ENCODE measurements around the gene FCRL5.

The FCRL5 gene

GRCh38 chr1:157469752-157470675 is 82.3 kb downstream of the FCRL5 start:
- Mint-ChIP-seq H3K27ac (peak overlapping the region; percentile 36), H3K4me3 (no peak overlapping the region), H3K27me3 (no peaks in the 10 kb centered on the region), H3K9me3 (no peaks in the 10 kb centered on the region), H3K36me3 (ENCODE audit: low read depth) (no peaks in the 10 kb centered on the region), H3K4me1 (ENCODE audit: low read depth) (peaks cover 19% of the 10 kb centered on the region)
- intact Hi-C loops (cut with micrococcal nuclease) = no loop called here

- intact Hi-C loops (cut with micrococcal nuclease) = no loop called here
- H3K9me3 Mint-ChIP-seq = no peaks in the 10 kb centered on the region
- no peaks in the 10 kb centered on the region for H3K36me3 Mint-ChIP-seq (ENCODE audit: low read depth)
- no peaks in the 10 kb centered on the region for H3K27me3 Mint-ChIP-seq
- H3K27ac Mint-ChIP-seq = no peak overlapping the region
- peaks cover 19% of the 10 kb centered on the region for H3K4me1 Mint-ChIP-seq (ENCODE audit: low read depth)
- no peak overlapping the region for H3K4me3 Mint-ChIP-seq
These were observed 83.0 kb downstream of the FCRL5 start for GRCh38 chr1:157469300-157469699.

DNA sequence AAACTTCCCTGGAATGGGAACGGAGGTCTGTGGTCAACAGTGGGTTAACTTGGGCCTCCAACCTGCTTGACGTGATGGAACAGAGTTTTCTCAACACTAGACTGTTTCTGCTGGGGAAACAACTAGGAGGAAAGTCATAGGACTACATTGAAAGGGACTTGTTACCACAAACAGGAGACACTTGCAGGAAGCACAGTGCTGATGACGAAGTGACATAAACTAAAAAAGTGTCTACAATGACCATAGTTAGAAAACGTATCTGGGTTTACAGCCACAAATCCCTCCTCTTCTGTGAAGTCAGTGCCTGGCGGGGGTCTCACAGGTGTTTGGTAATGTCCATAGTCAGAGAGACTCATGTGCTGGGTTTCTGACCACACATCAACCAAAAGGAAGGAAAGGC is 86.3 kb downstream of the FCRL5 start:
- no peaks in the 10 kb centered on the region for H3K27me3 Mint-ChIP-seq
- intact Hi-C loops (cut with micrococcal nuclease) = no loop called here

More for the DNA sequence above, 86.3 kb downstream of the FCRL5 start:
- no peak overlapping the region for H3K4me3 Mint-ChIP-seq
- H3K36me3 Mint-ChIP-seq (ENCODE audit: low read depth) = no peaks in the 10 kb centered on the region
- H3K27ac Mint-ChIP-seq = no peak overlapping the region
- peaks cover 14% of the 10 kb centered on the region for H3K4me1 Mint-ChIP-seq (ENCODE audit: low read depth)
- no peaks in the 10 kb centered on the region for H3K9me3 Mint-ChIP-seq

Data from dendritic cell treated with granulocyte-macrophage colony-stimulating factor and Interleukin-4, amounts not matched to agents 40 ng/mL and 50 ng/mL, for 4 days (primary cell).